Breast epithelium (tissue), 4 donors: Measurements from ENCODE around the gene CAV1. TPM values are rescaled to one million over a fixed set of nuclear protein-coding genes. Genes with fewer than 3 reads are reported as not detected.

Experiments
- DNase-seq, 2 donors: peaks; one replicate each; pipeline ENCODE4 v3.0.0-alpha.2; 2019; ENCODE audit warnings: low spot score in 2 of 2
- H3K27ac ChIP-seq, 2 donors: fragments of 200-600 bp; sonication (generic) in 1 of 2; one replicate each; pipeline ENCODE4 v1.5.1; 2016 to 2019; ENCODE audit warnings: mild to moderate bottlenecking in 1 of 2
- H3K27me3 ChIP-seq, 2 donors: fragments of 200-600 bp; sonication (generic) in 1 of 2; one replicate each; pipeline versions ENCODE4 v1.5.1 to v1.6.0; 2017 to 2019; ENCODE audit warnings: control low read depth in 1 of 2, mild to moderate bottlenecking in 1 of 2
- H3K36me3 ChIP-seq: fragments of 200-600 bp; one replicate; pipeline ENCODE4 v1.5.1; 2019
- H3K4me1 ChIP-seq, 2 donors: fragments of 200-600 bp; sonication (generic); one replicate each; pipeline ENCODE4 v1.5.1; 2016 to 2019; ENCODE audit warnings: control low read depth in 1 of 2
- H3K4me3 ChIP-seq, 3 donors: fragments of 200-600 bp; sonication (generic); 1 replicate in 2 of 3; 2 replicates in 1 of 3; pipeline ENCODE4 v1.5.1; 2016 to 2019; ENCODE audit warnings: mild to moderate bottlenecking in 3 of 3, moderate library complexity in 2 of 3
- H3K9me3 ChIP-seq, 2 donors: fragments of 200-600 bp; sonication (generic) in 1 of 2; one replicate each; pipeline ENCODE4 v1.5.1; 2016 to 2019; ENCODE audit warnings: control low read depth in 1 of 2
- CTCF ChIP-seq, 3 donors: fragments of 450-650 bp; IDR thresholded peaks; one replicate each; pipeline ENCODE4 v1.5.1; 2016 to 2017; ENCODE audit warnings: antibody characterized with exemption in 3 of 3, mild to moderate bottlenecking in 3 of 3, moderate library complexity in 3 of 3
- POLR2A ChIP-seq: fragments of 450-650 bp; IDR thresholded peaks from one replicate; pipeline ENCODE4 v1.6.1; 2016; ENCODE audit warnings: antibody characterized with exemption, mild to moderate bottlenecking, moderate library complexity
- POLR2AphosphoS5 ChIP-seq, 3 donors: sonication (generic); formaldehyde crosslinking; IDR thresholded peaks; one replicate each; pipeline ENCODE4 v1.6.1; 2017; ENCODE audit warnings: antibody characterized with exemption in 3 of 3
- intact Hi-C: fragments of 100-400 bp; cut with DNase I; formaldehyde crosslinking; loops from one replicate; pipeline ENCODE4 v1.15.1; 2023; ENCODE audit warnings: low total_unique reads
- total RNA-seq, 3 donors: library from RNA; depleted of rRNA; stranded (reverse); fragments of >200 nt; gene quantifications; one replicate each; pipeline ENCODE4 v1.1.0, GENCODE V29; 2016

The CAV1 gene
- total RNA-seq, 3 donors from 2014 or later: 117 to 729 (median 154) TPM

GRCh38 chr7:116487907-116488521 lies 36.8 kb upstream of the CAV1 start:
- H3K36me3 ChIP-seq: no peaks in the 10 kb centered on the region
- no peaks in the 10 kb centered on the region for H3K27me3 ChIP-seq
- no peak overlapping the region for H3K27ac ChIP-seq
- no peak for DNase-seq
- H3K4me3 ChIP-seq: no peak overlapping the region
- H3K4me1 ChIP-seq: no peaks in the 10 kb centered on the region
- intact Hi-C loops: no loop called here
- H3K9me3 ChIP-seq: no peaks in the 10 kb centered on the region
- TF ChIP-seq POLR2AphosphoS5 (IDR thresholded peaks at IDR 0.05): no peak
- no peak for TF ChIP-seq CTCF (IDR thresholded peaks at IDR 0.05)
- no peak for TF ChIP-seq POLR2A

- Histone ChIP-seq H3K9me3 (no peaks in the 10 kb centered on the region), H3K4me1 (no peaks in the 10 kb centered on the region), H3K36me3 (no peaks in the 10 kb centered on the region), H3K27ac (no peak overlapping the region), H3K27me3 (no peaks in the 10 kb centered on the region), H3K4me3 (no peak overlapping the region)
- intact Hi-C loops: no loop called here
- no peak for DNase-seq
- TF ChIP-seq POLR2A (no peak), POLR2AphosphoS5 (IDR thresholded peaks at IDR 0.05) (no peak), CTCF (IDR thresholded peaks at IDR 0.05) (no peak)
Measured at GRCh38 chr7:116490351-116490750, 34.5 kb upstream of the CAV1 start.

- no peak overlapping the region for H3K4me3 ChIP-seq
- H3K4me1 ChIP-seq: no peaks in the 10 kb centered on the region
- intact Hi-C loops: no loop called here
- no peak overlapping the region for H3K27ac ChIP-seq
- H3K27me3 ChIP-seq: no peaks in the 10 kb centered on the region
- H3K9me3 ChIP-seq: no peaks in the 10 kb centered on the region
- no peak for TF ChIP-seq POLR2AphosphoS5 (IDR thresholded peaks at IDR 0.05)
- no peak for TF ChIP-seq POLR2A
- TF ChIP-seq CTCF (IDR thresholded peaks at IDR 0.05): no peak
- H3K36me3 ChIP-seq: no peaks in the 10 kb centered on the region
- DNase-seq: no peak
Measured at GRCh38 chr7:116491887-116492653, 32.8 kb upstream of the CAV1 start.

- no peaks in the 10 kb centered on the region for H3K9me3 ChIP-seq
- no peaks in the 10 kb centered on the region for H3K27me3 ChIP-seq
- no peak overlapping the region for H3K27ac ChIP-seq
- H3K4me3 ChIP-seq: no peak overlapping the region
- no peaks in the 10 kb centered on the region for H3K4me1 ChIP-seq
- DNase-seq: no peak
- TF ChIP-seq CTCF (IDR thresholded peaks at IDR 0.05): no peak
- TF ChIP-seq POLR2AphosphoS5 (IDR thresholded peaks at IDR 0.05): no peak
- TF ChIP-seq POLR2A: no peak
- no peaks in the 10 kb centered on the region for H3K36me3 ChIP-seq
- intact Hi-C loops: no loop called here
Measured at GRCh38 chr7:116492654-116493109, 32.2 kb upstream of the CAV1 start.

- intact Hi-C loops: no loop called here
- no peaks in the 10 kb centered on the region for H3K27me3 ChIP-seq
- no peaks in the 10 kb centered on the region for H3K9me3 ChIP-seq
- H3K36me3 ChIP-seq: no peaks in the 10 kb centered on the region
- no peak for TF ChIP-seq CTCF (IDR thresholded peaks at IDR 0.05)
- no peak overlapping the region for H3K4me3 ChIP-seq
- H3K27ac ChIP-seq: no peak overlapping the region
- no peaks in the 10 kb centered on the region for H3K4me1 ChIP-seq
- DNase-seq: no peak
Measured at GRCh38 chr7:116493449-116493848, 31.4 kb upstream of the CAV1 start.
